Measurements from ENCODE around the gene NBEAL1. TPM values are rescaled to one million over a fixed set of nuclear protein-coding genes. Genes with fewer than 3 reads are reported as not detected.
A peak's percentile ranks its signal among the peaks of the same experiment; 100 is the strongest.

The NBEAL1 gene
- total and polyA plus RNA-seq, 2 of the 8 experiments (the other 6 are each of a cell fraction or from before 2014, with no cell fraction given) = 2.3 to 10.7 TPM

- Histone ChIP-seq H3K4ac (replicated peaks; ENCODE audit: insufficient read length, low read depth, low read length) (no peak overlapping the region), H3K9me3 (ENCODE audit: insufficient read depth in 2 of 2, low read depth in 1 of 2, low read length in 1 of 2) (no peaks in the 10 kb centered on the region), H4K5ac (ENCODE audit: insufficient read length, low read depth, low read length) (no peak overlapping the region), H2BK20ac (ENCODE audit: low read length) (no peak overlapping the region), H3K36me3 (ENCODE audit: control insufficient read depth in 2 of 4, insufficient read depth in 4 of 4, low read length in 3 of 4) (no peaks in the 10 kb centered on the region), H3K4me2 (ENCODE audit: insufficient read depth in 1 of 2, low read depth in 2 of 2, low read length in 2 of 2) (0 out of 4 replicates have a peak overlapping the region, but pooled peaks of 1 of the 2 experiments have one; percentile 21), H2AFZ (ENCODE audit: low read length) (no peak overlapping the region), H2BK15ac (ENCODE audit: low read length) (no peak overlapping the region), H2BK120ac (replicated peaks; ENCODE audit: low read depth, low read length) (no peak overlapping the region), H3K4me1 (replicated peaks in 1 of 4; ENCODE audit: control insufficient read depth in 3 of 4, insufficient read depth in 4 of 4, low read length in 3 of 4) (peaks cover 0 to 3% (median under 1%) of the 10 kb centered on the region in 4 experiments; a peak in 3 of 7 replicates), H3K79me2 (ENCODE audit: control insufficient read depth in 1 of 2, insufficient read depth in 2 of 2, low read length in 2 of 2) (no peaks in the 10 kb centered on the region), H4K20me1 (replicated peaks in 1 of 2; ENCODE audit: control insufficient read depth in 1 of 2, insufficient read depth in 2 of 2, low read length in 2 of 2) (peaks cover 0 to 2% of the 10 kb centered on the region in 2 experiments), H3K23me2 (ENCODE audit: low read depth, low read length) (no peaks in the 10 kb centered on the region; the same call in 1 of the 2 replicates), H3K14ac (ENCODE audit: insufficient read length) (no peak overlapping the region), H3K4me3 (ENCODE audit: extremely low read depth in 1 of 4, insufficient read depth in 2 of 4, low read depth in 3 of 4, low read length in 4 of 4) (peak overlapping the region in 1 of 4 experiments; percentile 26; a peak in 1 of 8 replicates), H3K9ac (replicated peaks in 1 of 4; ENCODE audit: extremely low read depth in 1 of 4, low read depth in 3 of 4, low read length in 3 of 4) (no peak overlapping the region), H3K18ac (ENCODE audit: extremely low read depth, low read length) (no peak overlapping the region), H4K8ac (ENCODE audit: extremely low read depth, insufficient read depth, low read length) (no peak overlapping the region), H3K27ac (ENCODE audit: low read depth, low read length) (no peak overlapping the region), H3K27me3 (replicated peaks in 1 of 4; ENCODE audit: control insufficient read depth in 3 of 4, extremely low read depth in 1 of 4, insufficient read depth in 3 of 4, low read length in 3 of 4) (no peaks in the 10 kb centered on the region), H3K23ac (ENCODE audit: insufficient read length) (no peak overlapping the region), H2AK5ac (ENCODE audit: low read depth, low read length) (no peak overlapping the region), H4K91ac (replicated peaks; ENCODE audit: insufficient read length, low read length) (no peak overlapping the region), H3K56ac (replicated peaks; ENCODE audit: insufficient read length, low read depth, low read length) (no peak overlapping the region), H3K79me1 (ENCODE audit: low read depth, low read length) (no peaks in the 10 kb centered on the region), H2BK12ac (ENCODE audit: low read depth, low read length) (no peak overlapping the region), H2BK5ac (ENCODE audit: low read depth, low read length) (no peak overlapping the region)
- POLR2A ChIA-PET (ENCODE audit: partially characterized antibody) = interaction anchor here (0.6 to 1.5 kb wide), 3 partner anchors 11 to 266 kb away, joined by 3 to 5 read pairs (median 4); partner anchors contain the start of gene WDR12
- WGBS, 2 experiments (ENCODE audit: extremely low coverage in 1 of 2, insufficient coverage in 1 of 2, insufficient read length in 1 of 2, insufficient replicate concordance in 2 of 2, low coverage in 1 of 2, low lambda C conversion rate in 2 of 2, missing lambda C conversion rate in 1 of 2) = 95% methylated on average over 1 of the region's 1 CpG; no CpG with 5 or more reads in 1 of the 2 experiments
- no peak for DNase-seq (ENCODE audit: low read depth in 1 of 2, low spot score in 2 of 2)
- CTCF ChIA-PET (ENCODE audit: partially characterized antibody) = no interaction called here
- FAIRE-seq = no peak
- TF ChIP-seq NRF1 (IDR thresholded peaks at IDR 0.05; ENCODE audit: low read depth, low read length) (no peak), KDM1A (IDR thresholded peaks at IDR 0.05; ENCODE audit: borderline replicate concordance, low read length) (no peak), USF2 (IDR thresholded peaks at IDR 0.05; ENCODE audit: low read length) (no peak), BRCA1 (IDR thresholded peaks at IDR 0.05; ENCODE audit: low read depth, low read length) (no peak), TCF12 (IDR thresholded peaks at IDR 0.05; ENCODE audit: low read depth, low read length) (no peak)
Measured at GRCh38 chr2:203018181-203018580, 3.5 kb downstream of the NBEAL1 start.
